NCI-H524 treated with DMSO at 0.1 percent for 48 hours (cell line): ENCODE data around the gene CAMK1D.
"Not testable (repeated sequence)": the region's sequence is repeated elsewhere in the genome, so short reads cannot be mapped to it uniquely, and the experiment has no call there.

Experiments used
- DNase-seq: peaks from one replicate; lab custom pipeline; 2025; lab: John Stamatoyannopoulos, UW

The CAMK1D gene

GRCh38 chr10:12518024-12518423, 168.7 kb downstream of the CAMK1D start:
- DNase-seq: no peak

- DNase-seq: no peak
Measured at GRCh38 chr10:12521423-12521822, 172.1 kb downstream of the CAMK1D start.

- no peak for DNase-seq
Measured at GRCh38 chr10:12526311-12526710, 177.0 kb downstream of the CAMK1D start.

- no peak for DNase-seq
Measured at GRCh38 chr10:12529976-12530375, 180.6 kb downstream of the CAMK1D start.

GRCh38 chr10:12531305-12532220, 182.2 kb downstream of the CAMK1D start:
- no peak for DNase-seq

GRCh38 chr10:12533151-12533550, 183.8 kb downstream of the CAMK1D start:
- DNase-seq: no peak

- DNase-seq: no peak
Measured at GRCh38 chr10:12533723-12534122, 184.4 kb downstream of the CAMK1D start.

- DNase-seq: no peak
Measured at GRCh38 chr10:12534824-12535223, 185.5 kb downstream of the CAMK1D start.

- DNase-seq: no peak
Measured at GRCh38 chr10:12535656-12536055, 186.3 kb downstream of the CAMK1D start.

GRCh38 chr10:12538491-12538995, 189.2 kb downstream of the CAMK1D start:
- DNase-seq: no peak

- no peak for DNase-seq
Measured at GRCh38 chr10:12539350-12540164, 190.2 kb downstream of the CAMK1D start.

- no peak for DNase-seq
Measured at GRCh38 chr10:12540341-12540781, 191.0 kb downstream of the CAMK1D start.

GRCh38 chr10:12541446-12542067, 192.2 kb downstream of the CAMK1D start:
- no peak for DNase-seq

- no peak for DNase-seq
Measured at GRCh38 chr10:12542133-12542670, 192.9 kb downstream of the CAMK1D start.

GRCh38 chr10:12543589-12543988, 194.2 kb downstream of the CAMK1D start:
- no peak for DNase-seq

GRCh38 chr10:12546160-12546802, 196.9 kb downstream of the CAMK1D start:
- DNase-seq: not testable (repeated sequence)

GRCh38 chr10:12547301-12547771, 198.0 kb downstream of the CAMK1D start:
- no peak for DNase-seq

GRCh38 chr10:12549297-12549696, 199.9 kb downstream of the CAMK1D start:
- DNase-seq: no peak

- no peak for DNase-seq
Measured at GRCh38 chr10:12550994-12551393, 201.6 kb downstream of the CAMK1D start.

- DNase-seq: no peak
Measured at GRCh38 chr10:12556039-12556438, 206.7 kb downstream of the CAMK1D start.

GRCh38 chr10:12559578-12560178, 210.3 kb downstream of the CAMK1D start:
- no peak for DNase-seq
